ENCODE data around the gene MDM4.

Gene MDM4

DNA sequence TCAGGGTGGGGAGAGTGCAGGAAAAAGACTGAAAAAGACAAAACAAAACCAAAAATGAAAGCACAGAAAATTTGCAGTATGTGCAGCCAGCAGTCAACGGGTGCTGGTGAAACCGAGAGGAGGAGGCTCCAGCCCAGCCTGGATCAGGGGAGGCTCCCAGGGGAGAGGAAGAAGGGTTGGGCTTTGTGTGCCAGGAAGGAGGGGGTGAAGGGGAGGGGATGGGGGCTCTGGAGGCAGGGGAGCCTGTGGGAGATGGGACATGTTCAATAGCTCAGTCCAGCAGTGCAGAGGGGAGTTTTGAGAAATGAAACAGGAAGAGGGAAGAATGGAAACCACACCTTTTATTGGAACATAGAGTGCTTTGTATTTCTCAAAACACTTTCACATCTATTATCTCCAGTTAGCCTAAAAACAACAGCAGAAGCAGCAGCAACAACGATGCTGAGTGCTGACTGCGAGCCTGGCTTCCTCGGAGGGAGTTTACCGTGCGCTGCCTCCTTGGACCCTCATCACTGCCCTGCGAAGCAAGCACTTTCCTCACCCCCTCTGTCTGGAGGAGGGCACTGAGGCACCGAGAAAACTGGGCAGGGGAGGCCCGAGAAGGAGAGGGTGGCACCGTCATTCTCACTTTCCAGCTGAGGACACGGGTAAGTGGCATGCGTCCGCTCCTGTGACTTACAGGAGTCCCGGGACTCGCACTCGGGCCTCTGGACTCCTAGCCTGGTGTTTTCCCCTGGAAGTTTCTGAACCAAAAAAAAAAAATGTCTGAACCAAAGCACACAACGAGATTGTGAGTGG lies 62.9 kb downstream of the MDM4 start:
- no peak for DNase-seq (ENCODE audit: low read depth in 2 of 2)

DNA sequence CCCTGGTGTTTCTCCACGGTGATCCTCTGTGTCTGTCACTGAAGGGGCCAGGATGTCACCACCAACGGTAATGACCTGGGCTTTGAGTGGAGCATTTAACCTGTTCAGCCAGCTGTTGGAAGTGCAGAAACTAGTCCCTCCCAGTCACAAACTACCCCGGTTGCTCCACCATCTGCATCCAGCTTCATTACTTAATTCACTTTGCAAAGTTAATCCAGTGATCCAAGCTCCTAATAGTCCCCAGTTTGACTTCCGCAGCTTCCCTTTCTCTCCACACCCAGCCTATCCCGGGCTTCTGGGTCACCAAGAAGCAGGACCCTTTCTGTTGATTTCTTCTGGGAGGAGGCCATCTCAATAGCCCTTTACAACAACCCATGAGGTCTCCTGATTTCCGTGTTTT lies 63.5 kb downstream of the MDM4 start:
- no peak for DNase-seq (ENCODE audit: low read depth in 2 of 2)

DNA sequence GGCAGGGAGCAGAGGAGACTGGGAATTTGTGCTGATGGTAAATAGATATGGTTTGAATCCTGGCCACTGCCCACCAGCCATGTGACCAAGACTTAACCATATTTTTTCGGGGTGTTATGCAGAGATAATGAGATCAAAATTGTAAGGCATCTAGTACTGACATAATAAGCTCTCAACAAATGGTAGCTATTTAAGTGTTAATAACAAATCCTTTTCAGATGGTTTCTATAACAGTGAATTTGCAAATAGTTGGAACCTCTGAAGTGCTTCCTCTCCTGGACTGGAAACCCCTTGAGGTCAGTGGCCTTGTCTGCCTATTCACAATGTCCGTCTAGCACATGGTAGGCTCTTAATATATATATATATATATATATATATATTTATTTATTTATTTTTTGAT lies 64.7 kb downstream of the MDM4 start:
- no peak for DNase-seq (ENCODE audit: low read depth in 2 of 2)

DNA sequence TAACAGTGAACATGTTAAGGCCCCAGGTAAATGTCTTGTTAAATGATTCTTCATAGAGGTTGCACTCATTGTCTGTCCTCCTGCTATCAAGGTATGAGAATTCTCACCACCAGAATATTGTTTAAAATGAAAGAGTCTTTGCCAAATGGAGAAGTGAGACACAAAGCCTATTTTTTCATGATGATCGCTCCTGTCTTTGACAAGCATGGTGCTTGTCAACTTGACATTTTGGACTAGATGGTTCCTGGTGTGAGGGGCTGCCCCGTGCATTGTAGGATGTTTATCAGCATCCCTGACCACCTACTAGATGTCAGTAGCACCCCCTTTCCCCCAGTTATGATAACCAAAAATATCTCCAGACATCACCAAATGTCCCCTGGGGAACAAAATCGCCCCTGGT lies 65.6 kb downstream of the MDM4 start:
- DNase-seq (ENCODE audit: low read depth in 2 of 2), result no peak

DNA sequence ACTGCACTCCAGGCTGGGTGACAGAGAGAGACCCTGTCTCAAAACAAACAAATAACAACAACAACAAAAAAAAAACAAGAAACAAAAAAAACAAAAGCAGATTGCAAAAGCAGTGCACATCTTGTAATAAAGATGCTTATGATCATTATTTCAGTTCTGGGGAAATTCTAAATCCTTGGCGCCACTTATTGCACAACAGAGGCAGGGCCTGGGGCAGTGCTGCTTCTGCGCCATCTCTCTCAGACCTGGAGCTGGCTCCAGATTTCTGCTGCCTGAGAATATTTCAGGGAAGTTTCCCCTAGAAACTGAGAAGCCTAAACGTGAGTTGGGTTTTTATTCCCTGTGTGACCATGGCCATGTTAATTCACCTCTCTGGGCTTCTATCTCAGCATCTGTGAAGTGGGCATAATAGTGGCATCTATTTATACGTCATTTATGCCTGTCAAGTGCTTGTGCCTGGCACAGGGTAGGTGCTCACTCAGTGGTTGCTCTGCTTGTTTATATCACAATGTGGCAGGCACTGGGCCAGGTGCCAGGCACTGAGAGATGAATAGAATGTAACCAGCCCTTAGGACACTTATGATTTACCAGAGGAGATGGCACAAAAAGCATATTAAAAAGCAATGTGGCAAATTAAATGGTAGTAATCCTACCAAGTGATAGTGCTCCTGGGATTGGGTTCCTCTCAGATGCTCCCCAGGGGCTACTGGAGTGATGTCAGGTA lies 67.9 kb downstream of the MDM4 start:
- DNase-seq (ENCODE audit: low read depth in 2 of 2), result no peak

DNA sequence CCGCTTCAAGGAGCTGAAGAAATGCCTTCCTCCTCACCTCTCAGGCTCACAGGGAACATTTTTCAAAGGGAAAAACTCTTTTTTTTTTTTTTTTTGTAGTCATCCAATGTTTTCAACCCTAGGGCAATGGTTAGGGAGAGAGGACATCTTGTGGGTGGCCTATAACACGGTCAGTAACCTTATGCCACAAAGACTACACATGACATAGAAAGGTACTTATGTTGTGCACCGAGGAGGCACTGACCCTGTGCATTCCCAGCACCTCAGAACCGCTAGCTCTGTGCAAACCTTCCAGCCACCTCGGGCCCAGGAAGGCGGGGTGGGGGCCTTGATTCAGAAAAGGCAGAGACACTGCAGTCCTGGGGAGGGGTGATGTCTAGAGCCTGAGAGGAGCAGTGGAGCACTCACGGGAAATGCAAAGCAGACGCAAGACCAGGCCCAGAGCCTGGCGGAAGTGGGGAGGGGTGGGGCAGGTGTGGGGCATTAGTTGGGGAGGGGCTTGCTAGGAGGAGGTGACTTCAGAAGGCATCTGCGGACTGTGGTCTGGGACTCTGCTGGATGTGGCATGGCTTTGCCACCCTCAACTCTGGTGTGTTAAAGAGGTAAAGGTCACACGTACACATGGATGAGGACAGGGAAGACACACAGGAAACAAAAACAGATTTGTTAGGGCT lies 68.6 kb downstream of the MDM4 start:
- DNase-seq (ENCODE audit: low read depth in 2 of 2), result no peak

DNA sequence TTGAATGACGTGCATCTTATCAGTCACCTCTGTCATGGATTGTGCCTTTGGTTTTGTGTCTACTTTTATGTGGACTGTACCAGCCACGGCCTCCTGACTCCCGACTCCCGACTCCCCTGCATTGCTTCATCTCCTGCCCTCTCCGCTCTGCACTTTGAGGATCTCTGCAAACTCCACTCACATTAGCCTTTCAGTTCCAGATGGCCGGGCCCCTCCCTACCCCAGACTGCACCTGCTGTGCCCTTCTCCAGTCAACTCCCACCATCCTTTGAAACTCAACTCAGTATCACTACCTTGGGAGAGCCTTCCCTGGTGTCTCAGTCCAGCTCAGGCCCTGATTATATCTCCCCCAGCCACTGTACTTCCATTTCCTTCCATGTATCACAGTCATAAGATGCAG lies 71.4 kb downstream of the MDM4 start:
- no peak for DNase-seq (ENCODE audit: low read depth in 2 of 2)

DNA sequence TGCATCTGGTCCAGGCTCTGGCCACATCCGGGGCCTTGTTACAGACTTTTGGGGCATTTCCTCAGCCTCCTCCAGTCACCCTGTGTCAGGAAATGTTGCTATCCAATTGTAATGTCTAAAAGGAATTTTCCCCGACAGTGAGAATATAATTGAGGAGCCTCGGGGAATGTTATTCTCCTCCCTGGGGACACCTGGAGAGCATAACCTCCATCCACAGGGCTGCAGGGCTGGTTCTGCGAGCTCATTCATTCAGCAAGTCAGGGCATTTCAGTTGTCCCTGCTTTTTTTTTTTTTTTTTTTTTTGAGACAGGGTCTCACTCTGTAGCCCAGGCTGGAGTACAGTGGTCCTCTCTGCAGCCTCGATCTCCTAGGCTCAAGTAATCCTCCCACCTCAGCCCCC lies 72.6 kb downstream of the MDM4 start:
- DNase-seq (ENCODE audit: low read depth in 2 of 2), result no peak

DNA sequence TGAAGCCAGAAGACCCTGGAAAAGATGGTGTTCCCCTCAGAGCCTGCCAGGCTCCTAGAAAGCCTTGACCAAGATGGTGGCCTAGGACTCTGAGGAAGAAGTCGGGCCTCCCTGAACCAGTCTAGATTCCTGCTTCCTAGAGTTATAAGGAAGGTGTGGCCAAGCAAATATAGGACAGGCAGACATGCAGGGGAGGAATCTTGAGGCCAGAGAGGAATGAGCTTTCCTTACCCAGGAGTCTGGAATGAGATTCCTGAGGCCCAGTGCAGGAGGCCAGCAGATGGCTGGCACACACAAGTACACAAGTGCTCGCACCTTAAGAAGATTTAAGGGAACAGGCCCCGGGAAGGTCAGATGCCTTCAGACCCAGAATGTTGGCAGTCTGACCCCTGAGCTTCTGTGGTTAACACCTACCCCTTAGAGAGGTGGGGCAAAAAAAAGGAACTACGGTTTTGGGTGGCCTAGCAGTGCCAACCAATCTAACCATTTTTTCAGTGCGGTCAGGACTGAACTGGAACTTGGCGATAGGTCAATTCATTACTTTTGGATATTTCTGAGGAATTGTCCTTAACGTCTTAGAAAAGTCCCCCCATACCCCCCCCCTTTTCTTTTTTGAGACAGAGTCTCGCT lies 73.3 kb downstream of the MDM4 start:
- DNase-seq (ENCODE audit: low read depth in 2 of 2), result no peak

DNA sequence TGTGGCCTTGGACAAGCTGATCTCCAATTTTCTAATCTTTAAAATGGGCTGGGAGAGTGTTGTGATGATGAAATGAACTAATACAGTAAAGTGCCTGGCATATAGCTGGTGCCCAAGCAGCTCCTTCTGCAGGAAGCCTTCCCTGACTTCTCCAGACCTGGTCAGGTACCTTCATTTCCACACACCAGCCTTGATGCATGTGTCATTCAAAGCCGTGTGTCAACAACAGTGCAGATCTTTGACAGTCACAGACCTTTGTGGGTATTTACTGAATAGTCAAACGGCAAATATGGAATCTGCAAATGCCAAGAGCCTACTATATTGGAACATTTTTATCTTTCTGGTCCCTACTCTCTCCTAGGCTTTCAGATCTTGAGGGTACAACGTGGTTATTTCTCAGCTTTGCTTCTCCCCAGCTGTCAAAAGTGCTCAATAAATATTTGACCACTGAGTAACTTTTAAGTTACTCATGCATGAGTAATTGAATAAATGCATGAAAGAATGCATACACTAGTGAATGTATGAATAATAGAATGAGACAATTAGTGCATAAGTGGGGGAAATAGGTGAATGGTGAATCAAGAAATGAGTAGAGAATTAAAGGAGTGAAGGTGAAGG lies 75.4 kb downstream of the MDM4 start:
- DNase-seq (ENCODE audit: low read depth in 2 of 2), result no peak

DNA sequence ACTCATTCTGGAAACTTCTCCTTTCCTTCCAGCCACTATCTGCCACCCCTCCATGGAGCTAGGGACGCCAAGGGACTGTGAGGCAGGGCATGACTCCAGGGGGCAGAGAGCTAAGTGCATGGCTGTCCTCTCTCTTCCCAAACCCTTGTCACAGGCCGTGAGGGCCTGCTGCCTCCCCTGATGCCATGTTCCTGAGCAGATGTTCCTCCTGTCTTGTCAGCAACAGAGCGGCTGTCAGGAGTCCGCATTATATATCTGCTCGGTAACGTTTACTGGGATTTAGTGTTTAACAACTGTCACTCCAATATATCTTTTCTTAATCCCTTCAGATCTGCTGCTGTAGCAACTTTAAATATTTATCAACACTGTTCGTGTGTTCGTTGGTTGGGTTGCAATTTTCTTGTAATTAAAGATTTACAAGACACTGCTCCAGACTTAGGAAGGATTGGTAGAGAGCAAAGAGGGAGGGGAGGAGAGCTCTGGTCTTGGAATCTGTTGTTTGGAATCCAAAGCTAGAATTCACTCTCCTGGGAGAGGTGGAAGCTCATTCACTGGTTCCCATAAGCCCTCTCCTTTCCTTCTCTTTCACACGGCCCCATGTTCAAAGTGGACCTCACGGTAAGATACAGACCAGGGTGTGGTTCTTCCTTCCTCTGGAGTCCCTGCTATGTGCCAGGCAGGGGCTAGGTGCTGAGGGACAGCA lies 76.2 kb downstream of the MDM4 start:
- DNase-seq (ENCODE audit: low read depth in 2 of 2), result no peak

DNA sequence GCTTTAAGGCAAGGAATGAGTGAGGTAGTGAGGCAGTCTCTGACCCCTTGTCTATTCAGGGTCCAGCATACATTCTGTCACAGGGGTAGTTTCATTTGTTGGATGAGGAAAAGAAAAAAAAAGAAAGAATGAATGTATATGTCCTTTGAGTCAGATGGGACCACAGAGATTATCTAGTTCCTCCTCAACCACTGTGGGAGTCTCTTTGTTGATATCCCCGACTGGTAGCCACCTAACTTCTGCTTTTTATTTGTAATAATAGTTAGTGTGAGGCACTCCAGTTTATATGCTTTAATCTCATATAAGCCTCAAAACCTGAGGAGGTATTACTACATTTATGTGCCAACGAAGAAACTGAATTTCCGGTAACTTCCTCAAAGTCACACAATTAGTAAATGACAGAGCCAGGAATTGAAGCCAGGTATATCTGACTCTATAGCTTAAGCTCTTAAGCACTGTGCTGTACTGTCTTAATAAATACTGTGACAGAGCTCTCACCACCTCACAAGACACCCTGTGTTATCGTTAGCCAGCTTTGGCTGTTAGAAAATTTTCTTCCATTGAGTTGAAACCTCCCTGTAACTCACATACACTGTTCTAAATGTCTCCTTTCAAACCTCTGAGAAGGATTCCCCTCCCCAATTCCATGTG lies 82.2 kb downstream of the MDM4 start:
- DNase-seq (ENCODE audit: low read depth in 2 of 2), result no peak

DNA sequence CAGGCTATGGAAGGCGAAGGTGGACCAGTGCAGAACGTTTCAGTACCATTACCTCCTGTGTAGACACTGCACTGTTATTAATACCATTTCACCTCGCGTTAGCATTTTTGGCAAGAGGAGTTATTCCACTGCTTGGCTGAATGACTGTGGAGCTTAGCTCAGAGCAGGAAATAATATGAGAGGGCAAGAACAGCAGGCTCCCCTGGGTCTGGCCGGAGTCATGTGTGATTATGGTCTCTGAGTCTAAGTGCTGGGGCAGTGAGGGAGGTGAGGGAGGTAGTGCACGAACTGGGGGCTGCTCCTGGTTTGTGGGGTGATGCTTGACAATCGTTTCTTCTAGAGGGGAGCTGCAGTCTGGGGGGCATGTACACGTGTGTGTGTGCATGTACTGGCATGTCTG lies 82.9 kb downstream of the MDM4 start:
- no peak for DNase-seq (ENCODE audit: low read depth in 2 of 2)

DNA sequence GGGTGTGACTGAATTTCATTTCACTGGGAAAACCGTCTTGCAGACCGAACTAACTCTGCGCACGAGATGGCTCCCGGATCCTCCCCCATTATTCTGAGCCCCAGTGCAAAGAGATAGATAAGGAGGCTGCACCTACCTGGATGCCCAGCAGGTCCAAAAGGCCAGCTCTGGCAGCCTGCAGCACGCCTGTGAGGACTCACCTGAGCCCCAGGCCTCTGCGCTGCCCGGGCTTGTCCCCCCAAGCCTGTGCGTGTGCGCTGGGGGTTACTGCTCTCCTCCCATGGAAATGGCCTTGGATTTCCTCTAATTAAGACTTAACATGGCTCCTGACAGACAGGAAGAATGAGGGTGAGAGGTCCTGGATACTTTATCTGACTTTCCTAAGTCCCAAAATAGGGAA lies 83.4 kb downstream of the MDM4 start:
- no peak for DNase-seq (ENCODE audit: low read depth in 2 of 2)

DNA sequence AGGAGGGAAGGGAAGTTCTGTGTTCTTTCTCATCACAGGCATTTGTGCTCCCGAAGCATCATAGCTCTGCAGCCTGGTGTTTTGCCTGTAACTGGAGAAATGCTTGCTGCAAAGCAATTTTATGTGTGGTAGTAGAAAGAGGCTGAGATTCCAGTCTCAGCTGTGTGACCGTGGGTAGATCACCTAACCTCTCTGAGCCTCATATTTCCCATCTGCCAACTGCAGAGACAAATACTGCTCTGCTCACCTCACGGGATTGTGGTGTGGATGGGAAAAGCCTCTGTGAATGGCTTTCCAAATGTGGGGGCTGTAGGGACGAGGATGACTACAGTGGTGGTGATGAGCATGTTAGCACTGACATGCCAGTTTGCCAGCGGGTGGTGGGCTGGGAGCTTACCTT lies 84.0 kb downstream of the MDM4 start:
- no peak for DNase-seq (ENCODE audit: low read depth in 2 of 2)

DNA sequence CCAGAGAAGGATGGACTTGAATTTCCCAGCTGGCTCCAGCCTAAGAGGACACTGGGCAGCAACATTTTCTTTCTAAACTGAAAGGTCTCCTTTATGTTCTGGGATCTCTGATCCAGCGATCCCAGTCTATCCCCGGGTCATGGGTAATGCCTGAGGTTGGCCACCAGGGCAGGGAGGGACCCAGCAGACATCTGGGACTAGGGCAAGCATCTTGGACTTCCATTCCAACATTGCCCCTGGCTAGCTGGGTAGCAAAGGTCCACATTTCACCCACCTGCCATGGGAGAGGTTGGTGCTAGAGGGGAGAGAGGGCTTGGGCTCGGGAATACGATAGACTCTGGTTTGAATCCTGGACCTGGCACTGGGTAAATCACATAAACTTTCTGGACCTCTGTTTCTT lies 84.8 kb downstream of the MDM4 start:
- no peak for DNase-seq (ENCODE audit: low read depth in 2 of 2)

DNA sequence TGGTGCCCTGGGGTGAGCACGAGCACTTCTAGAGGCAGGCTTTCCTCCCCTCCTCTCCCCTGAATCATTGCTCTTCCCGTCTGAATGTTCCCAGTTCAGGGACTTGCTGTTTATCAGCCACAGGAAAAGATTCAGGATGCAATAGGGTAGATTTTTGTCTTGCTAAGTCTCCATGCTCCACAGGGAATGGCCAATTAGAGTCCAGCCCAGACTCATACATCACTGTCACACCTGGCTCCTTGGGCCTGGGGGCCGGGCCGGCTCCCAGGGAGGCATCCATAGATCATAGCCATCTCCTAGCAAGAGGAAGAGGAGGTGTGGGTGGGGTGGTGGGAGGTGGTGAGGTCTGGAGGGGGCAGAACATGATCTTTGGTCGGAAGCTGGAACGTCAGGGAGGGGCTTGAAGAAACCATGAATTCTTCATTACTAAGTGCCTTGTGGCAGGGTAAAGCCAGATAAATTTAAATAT lies 85.9 kb downstream of the MDM4 start:
- no peak for DNase-seq (ENCODE audit: low read depth in 2 of 2)

DNA sequence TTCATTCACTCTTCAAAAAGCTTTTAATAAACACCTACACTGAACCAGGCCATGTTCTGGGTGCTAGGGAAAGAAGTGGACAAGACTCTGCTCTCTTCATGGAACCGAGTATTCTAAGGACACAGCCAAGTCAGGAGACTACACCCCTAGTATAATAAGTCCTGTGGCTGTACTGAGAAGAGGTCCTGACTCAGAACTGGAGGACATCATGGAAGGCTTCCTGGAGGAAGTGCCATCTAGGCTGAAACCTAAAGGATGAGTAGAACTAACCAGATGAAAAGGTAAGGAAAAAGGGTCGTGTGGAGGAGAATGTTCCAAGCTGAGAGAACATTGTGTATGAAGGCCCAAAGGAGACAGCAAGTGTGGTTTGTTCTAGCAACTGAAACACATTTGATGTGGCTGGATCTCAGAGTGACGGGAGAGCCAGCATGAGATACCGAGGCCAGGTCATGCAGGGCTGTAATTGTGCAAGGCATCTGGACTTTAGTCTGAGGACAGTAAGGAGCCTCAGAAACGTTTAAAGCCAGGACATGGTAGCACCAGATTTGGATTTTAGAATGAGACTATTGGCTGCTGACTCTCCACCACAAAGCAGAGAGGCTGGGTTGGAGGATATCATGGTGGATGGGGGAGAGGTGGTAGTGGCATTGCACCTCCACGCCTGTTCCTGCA lies 86.8 kb downstream of the MDM4 start:
- no peak for DNase-seq (ENCODE audit: low read depth in 2 of 2)

DNA sequence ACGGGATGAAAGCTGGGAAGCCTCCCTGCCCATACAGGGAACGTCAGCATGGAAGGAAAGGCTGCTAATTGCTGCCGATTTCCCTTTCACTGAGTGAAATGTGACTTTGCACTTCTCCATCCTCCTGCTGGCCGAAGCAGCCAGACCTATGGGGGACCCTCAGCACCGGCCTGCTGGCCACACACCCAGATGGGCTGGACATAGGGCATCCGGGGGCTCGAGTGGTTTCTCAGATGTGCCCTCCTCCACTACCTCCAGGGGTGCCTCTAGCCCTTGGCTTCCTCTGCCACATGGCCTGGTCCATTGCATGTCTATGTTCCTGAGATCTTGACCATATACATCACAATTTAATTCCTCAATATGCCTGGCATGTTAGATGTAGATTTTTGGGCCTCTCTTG lies 89.6 kb downstream of the MDM4 start:
- DNase-seq (ENCODE audit: low read depth in 2 of 2), result no peak
